8988T (cell line): Measurements from ENCODE around the gene ZMYND8.

Source experiments
- DNase-seq: peaks from one replicate; pipeline ENCODE4 v3.0.0; 2011

Gene ZMYND8

DNA sequence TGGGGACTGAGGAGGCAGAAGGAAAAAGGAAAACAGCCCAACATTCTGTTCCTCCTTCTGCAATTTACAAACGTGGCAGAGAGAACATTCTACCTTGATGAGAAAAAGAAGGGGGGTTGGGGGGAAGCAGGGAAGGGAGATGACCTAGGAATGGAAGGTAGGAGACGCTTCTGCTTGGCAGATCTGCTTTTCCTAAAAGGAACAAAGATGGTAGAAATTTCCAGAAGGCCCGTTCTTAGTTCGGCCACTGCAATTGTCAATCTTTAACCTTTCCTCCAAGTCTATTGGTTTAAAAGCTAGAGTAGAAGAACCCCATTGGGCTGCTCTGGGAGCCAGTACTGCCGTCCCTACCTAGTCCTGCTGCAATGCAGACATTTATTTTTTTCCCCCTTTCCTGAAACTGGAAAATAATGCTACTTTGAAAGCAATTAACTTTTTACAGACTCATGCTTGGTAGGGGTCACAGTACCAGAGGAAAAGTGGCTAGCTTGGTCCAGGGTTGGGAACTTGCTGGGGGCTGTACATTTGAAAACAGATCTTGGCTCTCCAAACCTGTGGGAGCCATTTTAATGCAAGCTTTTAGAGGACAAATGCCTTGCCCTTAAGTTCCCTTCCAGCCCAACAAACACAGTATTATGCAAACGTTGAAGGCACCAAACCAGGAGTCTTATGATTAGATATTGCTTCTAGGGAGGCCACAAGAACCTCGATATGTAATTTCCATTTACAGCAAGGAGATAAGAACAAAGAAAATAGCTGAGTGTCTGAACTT lies 2.6 kb downstream of the ZMYND8 start:
- no peak for DNase-seq

DNA sequence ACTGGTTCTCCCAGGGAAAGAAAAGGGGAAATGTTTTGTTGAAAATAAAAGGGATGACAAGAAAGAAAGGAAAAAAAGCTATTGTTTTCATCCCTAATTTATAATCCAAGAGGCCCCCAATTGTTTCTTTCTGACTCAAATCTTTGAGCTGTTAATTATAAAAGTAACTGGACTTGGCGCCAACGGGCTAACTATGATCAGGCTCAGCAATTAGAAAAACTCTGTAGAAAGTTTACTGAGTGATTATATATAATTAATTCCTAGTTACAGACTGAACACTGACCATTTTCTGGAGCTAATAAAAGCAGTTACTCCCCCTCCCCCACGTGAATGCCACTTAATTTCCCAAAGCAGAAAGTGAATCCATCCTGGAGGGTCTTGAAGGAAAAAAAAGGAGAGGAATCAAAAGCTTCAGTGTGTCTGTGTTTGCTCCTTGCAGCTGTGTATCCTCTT lies 3.2 kb downstream of the ZMYND8 start:
- no peak for DNase-seq

DNA sequence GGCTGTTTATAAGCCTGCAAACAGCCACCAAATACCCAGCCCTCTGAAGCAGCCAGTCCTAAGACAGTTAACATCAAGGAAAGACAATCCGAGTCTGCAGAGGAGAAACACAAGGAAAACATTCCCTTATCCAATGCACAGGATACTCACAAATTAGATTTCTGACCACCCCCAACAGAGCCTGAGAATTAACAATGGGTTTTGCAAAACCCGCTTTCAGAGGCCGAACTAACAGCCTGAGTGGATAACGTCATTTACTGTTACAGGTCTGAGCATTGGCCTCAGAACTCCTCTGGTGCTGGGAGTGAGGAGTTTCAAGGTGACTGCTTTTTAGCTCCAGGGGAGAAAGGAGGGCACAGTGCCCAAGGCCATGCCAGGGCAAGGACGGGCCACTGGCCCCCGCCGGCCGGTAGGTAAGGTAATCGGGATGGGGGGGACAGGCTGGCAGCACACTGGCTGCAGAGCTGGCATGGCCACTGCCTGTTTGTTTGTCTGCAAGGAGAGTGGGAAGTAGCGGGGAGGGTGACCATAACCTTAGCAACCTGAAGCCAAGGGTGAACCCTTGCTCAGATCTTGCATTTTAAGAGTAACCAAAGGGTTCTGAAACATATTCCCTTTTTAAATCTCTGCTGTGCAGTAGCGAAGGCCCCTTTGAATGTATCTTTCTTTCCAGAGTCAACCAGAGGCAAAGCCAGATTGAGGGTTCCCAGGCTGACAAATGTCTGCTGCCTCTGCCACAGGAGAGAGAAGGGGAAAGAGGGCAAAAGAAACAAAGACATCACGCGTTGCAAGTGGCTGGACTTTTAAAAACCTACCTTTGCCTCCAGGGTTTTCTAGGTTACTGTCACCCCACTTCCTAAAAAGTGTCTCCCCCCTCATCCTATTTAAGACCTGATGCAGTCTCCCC lies 3.9 kb downstream of the ZMYND8 start:
- DNase-seq = no peak

DNA sequence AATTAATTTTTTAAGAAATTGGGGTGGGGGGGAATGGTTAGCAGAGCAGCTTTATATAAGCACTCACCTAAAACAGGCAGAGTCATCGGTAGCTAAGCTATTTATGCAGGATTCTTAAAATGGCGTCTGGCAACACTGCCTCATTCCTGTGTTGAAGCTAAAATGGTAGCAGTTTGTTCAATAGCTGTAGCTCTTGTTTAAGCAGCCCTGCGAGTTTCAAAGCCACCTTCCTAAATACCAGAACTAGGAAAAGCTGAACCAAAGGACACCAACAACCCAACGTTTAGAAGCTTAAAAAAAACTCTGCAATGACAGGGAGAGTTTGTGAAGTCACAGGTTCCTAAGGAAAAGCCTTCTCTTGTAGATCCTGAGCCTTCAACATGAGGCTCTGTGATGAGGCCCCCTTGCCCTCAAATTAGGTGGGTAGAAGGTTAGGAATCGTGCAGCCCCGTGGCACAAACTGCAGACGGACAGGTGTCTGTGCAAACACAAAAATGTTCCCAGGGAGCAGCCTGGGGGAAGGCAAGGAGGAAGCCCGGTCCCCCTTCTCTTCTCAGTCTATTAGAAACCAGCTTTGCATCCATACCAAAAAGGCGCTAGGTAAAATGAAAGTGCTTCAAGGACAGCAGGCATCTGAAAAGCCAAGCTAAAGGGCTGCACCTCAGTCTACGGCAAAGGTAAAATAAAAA lies 4.7 kb downstream of the ZMYND8 start:
- no peak for DNase-seq

DNA sequence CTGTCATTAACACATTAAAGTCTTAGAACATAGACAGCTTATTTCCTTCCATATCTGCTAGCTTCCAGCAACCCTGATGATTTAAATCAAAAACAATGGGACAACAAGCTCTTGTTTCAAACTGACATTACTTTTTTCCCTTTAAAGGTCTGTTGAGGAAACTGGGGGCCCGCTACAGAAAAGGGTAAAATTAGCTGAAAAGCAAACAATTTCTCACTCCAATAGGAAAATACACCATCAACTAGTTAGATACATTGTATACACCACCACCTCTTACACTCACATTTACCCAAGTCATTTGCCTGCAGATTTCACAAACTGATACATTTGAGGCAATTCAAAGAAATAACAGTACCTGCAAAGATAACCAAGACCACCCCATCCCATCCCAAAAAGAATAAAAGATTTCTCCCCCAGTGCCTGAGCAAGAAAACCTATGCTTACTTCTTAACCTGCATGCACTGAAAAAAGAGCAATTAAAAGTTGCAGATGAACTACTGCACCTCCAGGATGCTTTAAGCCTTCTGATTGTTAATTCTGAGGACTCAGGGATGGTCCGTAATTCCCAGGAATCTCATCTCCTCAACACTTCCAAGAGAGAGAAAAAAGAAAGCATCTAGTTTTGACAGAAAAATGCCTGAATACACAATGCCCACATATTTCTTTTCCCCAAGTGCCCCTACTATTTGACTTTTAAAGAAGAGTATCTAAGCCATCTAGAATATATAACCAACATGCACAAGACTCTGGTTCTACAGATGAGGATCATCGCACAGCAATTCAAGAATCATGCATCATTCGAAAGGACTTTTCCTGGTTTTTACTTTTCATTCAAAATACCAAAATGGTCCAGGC lies 5.6 kb downstream of the ZMYND8 start:
- no peak for DNase-seq

DNA sequence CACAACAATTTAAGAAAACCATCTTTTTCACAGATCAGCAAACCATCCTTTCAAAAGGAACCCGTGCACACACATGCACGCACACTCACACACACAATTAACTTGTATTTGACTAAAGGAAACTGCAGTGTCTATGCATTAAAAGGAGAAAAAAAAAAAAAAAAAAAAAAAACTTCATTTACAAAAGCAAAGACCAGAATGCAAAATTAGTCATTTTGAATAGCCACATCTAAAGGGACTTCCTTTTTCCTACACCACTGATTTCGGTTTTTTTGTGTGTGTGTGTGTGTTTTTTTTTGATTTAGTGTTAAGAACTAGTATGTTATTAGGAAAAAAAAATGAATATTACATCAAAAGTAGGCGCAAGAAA lies 6.3 kb downstream of the ZMYND8 start:
- DNase-seq = no peak

DNA sequence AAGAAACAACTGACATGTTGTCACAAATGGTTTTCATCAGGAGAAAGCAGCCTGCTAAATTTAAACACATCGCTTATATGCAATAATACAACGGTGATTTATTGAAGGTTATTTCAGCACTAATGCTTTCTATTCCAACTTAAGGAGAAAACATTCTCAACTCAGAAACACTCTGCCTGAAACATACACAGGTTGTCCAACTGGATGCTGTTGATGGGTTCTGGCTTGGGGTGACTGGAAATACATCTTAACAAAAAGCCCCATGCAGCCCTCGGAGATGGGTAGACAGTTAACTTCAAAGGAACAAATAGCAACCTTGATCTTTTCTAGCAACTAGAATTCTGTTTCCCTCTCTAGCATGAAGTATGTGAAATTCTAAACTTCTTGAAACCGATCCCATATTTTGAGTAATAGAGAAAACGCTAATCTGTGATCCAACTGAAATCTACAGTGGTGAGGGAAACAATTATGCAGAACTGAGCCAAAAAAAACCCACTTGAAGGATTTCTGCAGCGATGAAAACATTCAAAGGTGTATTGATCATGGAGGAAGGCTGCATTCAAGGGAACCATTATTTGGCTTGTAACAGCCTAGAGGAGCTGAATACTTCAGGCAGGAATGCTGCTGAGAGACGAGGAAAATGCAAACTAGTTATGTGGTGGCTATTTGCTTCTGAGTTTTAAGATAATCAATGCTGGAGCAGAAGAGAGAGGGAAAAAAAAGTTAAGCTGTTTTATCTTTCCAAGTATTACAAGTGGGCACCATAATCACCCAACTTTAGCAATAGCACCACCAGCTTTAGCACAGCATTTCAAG lies 6.9 kb downstream of the ZMYND8 start:
- no peak for DNase-seq

DNA sequence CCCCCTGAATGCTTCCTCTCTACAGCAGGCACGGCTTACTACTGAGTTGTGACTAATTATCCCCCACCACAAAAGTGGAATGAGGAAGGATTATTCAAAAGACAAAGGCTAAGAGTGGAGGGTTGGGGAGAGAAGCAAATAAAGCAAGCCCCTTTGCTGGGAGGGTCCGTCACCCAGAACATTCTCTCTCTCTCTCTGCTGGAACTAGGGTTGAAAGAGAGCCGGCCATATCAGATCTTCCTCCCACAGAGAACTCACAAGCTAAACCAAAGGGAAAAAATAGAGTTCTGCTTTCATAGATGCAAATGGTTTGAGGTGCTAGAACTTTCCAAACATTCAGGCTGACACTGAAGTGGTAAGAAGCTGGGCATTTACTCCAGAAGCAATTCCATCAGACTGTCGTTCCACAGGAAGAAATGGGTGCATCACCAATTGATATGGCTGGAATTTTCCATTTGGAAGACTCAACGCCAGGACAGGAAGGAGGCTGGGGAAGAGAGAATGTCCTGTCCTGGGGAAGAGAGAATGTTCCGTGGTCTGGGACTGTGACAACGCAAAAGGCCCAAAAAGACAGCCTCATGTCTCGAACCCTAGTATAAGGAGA lies 7.9 kb downstream of the ZMYND8 start:
- no peak for DNase-seq

DNA sequence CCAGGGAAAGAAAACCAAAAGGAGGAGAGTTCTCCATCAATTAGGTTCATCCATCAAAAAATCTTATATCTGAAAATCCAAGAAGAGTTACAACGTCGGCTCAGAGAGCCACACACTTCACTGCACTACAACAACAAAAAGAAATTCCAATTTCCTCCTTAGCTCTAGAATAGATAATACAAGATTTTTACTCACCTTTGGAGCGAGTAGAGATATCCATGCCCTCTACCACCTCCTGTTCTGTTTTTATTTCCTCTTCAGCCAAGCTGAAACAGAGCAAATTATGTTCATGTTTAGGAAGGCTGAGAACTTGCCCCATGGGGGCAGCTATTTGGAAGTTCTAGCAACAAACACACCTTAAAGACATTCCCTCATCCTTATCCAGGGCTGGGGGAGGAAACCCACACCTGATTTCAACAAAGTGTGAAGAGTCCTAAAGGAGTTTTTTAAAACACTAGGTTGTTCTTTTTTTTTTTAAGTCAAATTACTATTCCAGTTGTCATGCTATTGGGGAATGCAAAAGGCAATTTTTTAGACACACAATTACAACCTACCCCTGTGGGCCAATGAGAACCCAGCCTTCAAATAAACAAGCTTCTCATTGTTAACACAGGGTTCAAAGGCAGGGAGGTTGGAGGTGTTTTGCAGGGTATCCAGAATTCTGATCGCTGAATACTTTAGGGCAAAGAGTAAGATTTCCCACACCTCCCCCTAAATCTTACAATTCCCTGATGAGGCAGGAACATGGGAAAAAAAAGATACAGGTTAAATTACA lies 8.7 kb downstream of the ZMYND8 start:
- no peak for DNase-seq

DNA sequence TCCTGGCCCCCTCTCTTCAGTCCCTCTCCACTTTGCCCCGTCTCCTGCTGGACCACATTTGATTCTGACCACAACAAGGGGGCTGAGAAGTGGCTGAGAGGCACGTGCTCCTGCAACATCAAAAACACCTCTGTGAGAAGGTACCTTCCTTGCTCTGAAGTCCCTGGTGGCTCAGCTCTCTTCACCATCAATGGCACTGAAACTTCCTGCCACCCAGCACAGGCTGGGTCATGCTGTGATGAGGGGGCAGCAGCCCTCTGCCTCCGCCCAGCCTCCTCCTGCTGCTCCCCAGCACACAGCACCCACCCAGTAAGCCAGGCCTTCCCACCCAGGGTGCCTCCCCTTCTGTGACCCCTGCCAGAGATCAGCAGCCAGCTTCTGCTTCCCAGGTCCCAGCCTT lies 10.3 kb downstream of the ZMYND8 start:
- no peak for DNase-seq

DNA sequence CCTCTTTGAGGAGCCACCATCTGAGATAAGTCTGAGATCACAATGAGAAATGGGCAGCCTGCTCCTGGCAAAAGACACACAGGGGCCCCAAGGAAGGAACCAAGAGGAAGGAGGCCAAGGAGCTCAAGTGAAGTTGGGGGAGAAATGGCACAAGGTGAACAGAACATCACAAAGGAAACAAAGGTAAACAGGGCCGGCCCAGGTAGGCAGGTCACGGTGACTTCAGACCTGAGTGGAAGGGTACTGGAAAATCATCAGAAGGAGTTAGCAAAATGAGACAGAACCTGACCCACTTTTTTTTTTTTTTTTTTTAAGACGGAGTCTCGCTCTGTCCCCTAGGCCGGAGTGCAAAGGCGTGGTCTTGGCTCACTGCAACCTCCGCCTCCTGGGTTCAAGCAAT lies 11.3 kb downstream of the ZMYND8 start:
- DNase-seq = no peak

DNA sequence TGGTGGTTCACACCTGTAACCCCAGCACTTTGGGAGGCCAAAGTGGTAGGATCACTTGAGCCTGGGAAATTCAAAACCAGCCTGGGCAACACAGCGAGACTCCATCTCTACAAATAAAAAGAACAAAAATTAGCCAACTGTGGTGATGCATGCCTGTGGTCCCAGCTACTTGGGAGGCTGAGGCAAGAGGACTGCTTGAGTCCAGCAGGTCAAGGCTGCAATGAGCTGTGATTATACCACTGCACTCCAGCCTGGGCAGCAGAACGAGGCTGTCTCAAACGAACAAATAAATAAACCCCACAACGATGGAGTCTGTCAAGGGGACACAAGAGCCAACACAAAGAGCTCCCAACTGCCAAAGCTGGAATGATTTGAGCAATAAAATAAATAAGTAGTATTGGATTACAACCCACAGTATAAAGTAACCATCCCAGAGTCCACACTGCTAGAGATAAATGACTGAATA lies 13.5 kb downstream of the ZMYND8 start:
- DNase-seq = no peak

DNA sequence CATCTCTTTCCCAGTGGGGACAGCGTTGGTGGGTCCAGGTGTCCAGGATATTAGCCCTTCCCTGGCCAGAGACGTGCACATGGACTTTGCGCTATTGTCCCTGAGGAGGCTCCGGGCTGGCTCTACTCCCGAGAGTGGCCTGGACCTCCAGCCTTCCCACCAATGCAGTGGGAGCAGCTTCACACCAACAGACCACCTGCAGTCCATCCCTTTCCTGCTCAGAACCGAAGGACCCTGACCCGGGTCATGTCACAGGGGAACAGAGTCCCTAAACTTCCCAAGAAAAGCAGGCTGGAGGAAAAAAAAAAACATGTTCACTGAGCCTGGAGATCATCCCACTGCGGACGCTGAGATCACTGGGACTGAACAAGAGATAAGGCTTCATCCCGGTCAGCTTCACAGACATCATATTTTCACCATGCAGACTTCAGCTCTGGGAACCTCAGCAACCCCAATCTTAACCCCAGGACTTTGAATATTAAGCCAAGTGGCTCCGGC lies 18.3 kb downstream of the ZMYND8 start:
- DNase-seq = no peak

DNA sequence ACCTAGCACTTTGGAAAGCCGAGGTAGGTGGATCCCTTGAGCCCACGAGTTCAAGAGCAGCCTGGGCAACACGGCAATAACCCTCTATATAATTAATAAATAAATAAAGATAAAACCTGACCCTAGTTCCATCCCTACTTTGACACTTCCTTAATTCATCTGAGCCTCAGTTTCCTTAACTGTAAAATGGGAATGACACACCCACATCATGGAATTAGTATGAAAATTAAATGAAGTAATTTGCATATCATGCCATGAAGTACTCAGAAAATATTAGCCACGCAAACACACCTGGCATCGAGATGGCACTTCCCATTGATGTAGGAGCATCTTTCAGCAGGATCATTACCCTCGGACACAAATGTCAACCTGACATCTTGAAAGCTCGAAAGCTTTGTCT lies 19.1 kb downstream of the ZMYND8 start:
- no peak for DNase-seq

DNA sequence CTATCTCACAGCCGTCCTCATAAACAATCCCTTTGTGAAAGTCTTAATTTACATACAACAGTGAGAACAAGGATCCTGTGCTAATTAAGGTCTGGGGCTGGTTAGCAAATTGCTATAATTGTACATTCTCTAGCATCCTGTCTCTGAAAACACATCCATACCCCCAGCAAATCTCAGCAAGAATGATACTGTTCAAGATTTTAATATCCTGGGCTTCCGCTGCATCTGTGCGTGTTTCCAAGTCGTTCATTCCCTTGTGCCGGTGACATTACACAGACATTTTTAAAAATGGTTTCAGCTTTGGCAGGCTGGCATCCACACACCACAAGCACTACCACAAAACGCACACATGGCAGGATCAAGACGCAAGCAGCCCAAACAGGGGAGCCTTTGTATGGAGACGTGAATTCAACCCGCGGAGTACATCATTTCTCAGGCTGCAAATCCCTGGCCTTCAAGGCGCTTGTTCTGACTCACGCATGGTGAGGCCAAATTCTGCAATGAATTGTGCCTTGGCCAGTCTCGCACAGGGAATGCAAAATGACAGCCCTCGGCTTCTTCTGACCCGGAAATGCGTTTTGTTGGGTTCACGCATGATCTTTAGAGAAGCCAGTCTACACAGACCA lies 20.3 kb downstream of the ZMYND8 start:
- no peak for DNase-seq

DNA sequence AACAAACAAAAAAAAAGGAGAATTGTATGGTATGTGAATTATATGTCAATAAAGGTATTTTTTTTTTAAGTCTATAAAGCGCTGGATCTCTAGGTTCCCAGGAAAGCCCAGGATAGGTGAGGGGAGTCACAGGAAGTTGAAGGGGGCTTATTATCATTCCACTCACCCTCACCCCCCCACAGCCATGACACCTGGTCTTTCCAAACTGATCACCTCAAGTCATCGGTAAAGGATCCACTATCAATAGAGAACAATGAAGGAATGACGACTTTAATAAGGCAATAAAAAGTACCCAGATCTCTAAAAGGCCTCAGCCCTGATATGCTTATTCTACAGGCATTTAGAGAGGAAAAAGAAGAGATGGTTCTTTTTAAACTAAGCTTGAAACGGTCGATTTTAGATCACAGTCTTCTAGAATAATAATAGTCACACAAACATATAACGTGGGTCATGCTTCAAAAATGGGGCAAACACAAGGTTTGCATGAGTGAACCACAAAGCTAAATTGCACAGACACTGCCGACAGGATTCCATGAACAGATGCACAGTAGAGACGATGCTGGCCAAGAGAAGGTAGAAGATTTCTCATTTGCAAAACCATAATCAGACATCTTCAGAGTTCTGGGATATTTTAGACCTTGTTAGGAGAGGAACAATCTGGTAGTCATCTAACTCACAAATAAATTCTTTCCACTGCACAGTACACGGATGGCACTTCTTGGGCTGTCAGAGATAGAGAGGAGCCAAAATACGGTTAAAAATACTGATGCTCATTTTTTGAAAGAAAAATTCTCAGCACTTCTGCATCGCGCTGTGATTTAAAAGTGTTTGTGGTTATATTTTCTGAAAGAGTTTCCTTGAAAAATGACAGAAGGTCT lies 21.0 kb downstream of the ZMYND8 start:
- DNase-seq = no peak

DNA sequence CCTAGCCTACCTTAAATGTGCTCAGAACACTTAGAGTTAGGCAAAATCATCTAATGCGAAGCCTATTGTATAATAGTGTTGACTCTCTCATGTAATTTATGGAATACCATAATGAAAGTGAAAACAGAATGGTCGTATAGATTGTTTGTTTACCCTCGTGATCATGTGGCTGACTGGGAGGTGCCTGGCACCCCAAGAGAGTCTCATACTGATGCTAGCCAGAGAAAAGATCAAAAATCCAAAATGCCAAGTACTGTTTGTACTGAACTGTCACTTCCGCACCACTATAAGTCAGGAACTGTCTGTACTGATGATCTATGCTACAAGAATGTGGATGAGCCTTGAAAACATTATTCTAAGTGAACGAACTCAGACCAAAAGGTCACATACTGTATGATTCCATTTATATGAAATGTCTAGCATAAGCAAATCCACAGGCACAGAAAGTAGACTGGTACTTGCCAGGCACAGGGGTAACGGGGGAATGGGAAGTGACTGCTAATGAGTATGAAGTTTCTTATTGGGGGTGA lies 22.4 kb downstream of the ZMYND8 start:
- no peak for DNase-seq
